NCI-H82 treated with DMSO at 0.1 percent for 48 hours (cell line): ENCODE results near the gene CDC42.
A peak's percentile ranks its signal among the peaks of the same experiment; 100 is the strongest.
"Not testable (repeated sequence)": the region's sequence is repeated elsewhere in the genome, so short reads cannot be mapped to it uniquely, and the experiment has no call there.

Source experiments
- DNase-seq: peaks from one replicate; lab custom pipeline; 2025; ENCODE audit not compliant: unreplicated experiment; lab: John Stamatoyannopoulos, UW

The CDC42 gene

GRCh38 chr1:22071511-22071910 lies 19.0 kb downstream of the CDC42 start:
- no peak for DNase-seq

GRCh38 chr1:22074803-22075202 lies 22.3 kb downstream of the CDC42 start:
- DNase-seq, result no peak

DNA sequence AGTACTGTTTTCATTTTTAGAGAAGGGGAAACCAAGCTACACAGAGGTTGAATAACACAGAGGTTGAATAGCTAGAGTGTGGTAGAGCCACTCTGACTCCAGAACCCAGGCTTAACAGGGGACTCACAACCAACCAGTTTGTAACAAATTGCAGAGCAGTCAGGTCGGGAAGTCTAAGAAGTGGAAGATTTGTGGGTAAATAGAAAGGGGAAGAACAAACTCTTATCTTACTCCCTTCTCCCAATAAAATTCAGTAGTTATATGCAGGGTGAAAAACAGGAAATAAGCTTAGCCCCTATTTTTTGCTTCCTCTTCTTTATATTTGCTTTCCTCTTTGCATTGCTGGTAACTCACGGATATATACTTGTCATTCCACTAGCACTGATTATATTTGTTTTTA lies 23.2 kb downstream of the CDC42 start:
- DNase-seq, result no peak

DNA sequence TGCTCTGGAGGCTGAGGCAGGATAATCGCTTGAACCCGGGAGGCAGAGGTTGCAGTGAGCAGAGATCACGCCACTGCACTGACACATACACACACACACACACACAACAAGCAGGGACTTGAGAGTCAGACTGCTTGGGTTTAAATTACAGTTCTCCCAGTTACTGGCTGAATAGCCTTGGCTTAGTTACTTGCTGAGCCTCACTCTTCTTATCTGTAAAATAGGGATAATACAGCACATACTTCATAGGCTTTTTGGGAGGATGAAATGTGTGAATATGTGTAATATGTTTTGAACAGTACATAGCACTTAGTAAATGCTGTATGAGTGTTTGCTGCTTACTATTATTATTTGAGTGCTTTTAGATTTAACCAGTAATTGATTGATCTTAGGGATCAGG lies 23.8 kb downstream of the CDC42 start:
- DNase-seq, result no peak

- DNase-seq, result no peak
Measured at GRCh38 chr1:22077728-22078127, 25.2 kb downstream of the CDC42 start.

DNA sequence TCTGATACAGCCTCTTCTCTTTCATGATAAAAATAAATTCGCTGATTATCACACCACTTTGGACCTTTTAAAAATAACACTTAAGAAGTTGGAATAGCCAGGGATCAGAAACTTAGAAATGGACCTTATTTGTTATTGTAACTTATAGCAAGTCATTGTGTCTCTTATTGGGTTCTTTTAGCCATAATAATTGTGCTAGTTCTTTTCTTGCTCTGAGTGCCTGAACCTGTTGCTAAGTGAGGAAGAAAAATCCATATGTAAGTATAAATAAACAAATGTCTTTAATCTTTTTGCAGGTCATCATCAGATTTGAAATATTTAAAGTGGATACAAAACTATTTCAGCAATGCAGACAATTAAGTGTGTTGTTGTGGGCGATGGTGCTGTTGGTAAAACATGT lies 25.6 kb downstream of the CDC42 start:
- DNase-seq, result no peak

- no peak for DNase-seq
Measured at GRCh38 chr1:22080191-22080590, 27.7 kb downstream of the CDC42 start.

DNA sequence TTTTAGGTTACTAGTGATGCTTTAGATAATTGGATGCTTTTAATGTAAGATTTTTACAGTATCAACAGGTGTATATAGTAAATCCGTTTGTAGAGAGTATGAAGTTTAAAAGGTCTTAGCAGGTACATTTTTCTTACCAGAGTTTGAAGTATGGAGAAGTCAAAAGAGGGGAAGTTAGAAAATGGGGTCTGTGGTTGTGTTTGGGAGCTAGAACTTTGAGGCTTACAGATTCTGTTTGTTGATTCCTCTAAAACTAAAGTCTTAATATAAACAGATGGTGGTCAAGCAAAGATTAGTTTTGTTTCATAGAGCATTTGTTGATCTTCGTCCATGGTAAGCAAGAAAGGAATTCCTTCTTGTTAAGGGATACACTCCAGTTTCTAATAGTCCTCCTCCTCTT lies 35.8 kb downstream of the CDC42 start:
- DNase-seq, result no peak

GRCh38 chr1:22089134-22089571 lies 36.6 kb downstream of the CDC42 start:
- DNase-seq, result no peak

GRCh38 chr1:22089787-22090186 lies 37.3 kb downstream of the CDC42 start:
- no peak for DNase-seq

DNA sequence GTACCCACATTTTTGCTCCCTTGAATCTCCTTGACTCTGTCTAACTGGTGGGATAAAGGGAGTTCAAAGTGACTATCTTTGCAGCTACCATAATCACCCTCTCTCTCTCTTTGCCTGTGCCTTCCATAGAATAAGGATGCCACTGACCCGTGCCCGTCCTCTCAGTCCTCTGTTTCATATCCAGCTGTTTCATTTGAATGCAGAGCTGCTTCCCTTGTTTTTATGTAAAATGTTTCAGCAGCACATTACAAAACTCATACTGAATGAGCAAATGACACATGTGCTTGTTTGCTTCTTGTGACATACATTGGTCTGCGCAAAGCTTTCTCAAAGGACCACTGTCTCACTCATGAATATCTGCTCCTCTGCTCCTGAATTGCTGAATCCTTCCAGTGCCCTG lies 38.4 kb downstream of the CDC42 start:
- no peak for DNase-seq

GRCh38 chr1:22092026-22092768 lies 39.7 kb downstream of the CDC42 start:
- DNase-seq, result not testable (repeated sequence)

DNA sequence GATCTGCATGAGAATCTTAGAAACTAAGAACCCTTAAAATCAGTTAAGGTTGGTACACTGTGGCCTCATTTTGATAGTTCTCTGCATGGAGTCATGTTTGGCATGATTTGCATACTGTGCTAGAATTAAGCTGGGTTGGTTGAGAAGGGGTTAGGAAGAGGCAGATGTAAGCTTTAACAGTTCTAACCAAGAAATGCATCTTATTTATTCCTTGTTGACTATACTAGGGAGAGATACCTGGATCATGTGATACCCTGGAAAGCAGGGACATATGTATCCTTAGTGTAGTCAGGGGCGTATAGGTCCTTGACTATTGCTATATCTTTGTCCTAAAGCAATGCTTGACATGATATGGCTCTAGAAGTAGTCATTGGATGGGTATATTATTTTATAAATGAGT lies 41.0 kb downstream of the CDC42 start:
- DNase-seq, result no peak

DNA sequence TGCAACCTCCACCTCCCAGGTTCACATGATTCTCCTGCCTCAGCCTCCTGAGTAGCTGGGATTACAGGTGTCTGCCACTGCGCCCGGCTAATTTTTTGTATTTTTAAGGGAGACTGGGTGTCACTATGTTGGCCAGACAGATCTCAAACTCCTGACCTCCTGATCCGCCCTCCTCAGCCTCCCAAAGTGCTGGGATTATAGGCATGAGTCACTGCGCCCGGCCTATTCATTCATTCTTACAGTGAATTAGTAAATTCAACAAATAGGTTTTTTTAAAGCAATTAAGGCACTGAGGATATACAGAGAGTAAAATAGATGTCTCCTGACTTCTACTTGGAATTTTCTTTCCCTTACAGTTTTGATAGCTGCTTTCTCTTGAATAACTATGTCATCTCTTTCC lies 43.5 kb downstream of the CDC42 start:
- no peak for DNase-seq

GRCh38 chr1:22096463-22096862 lies 44.0 kb downstream of the CDC42 start:
- no peak for DNase-seq

GRCh38 chr1:22098752-22099151 lies 46.2 kb downstream of the CDC42 start:
- no peak for DNase-seq

DNA sequence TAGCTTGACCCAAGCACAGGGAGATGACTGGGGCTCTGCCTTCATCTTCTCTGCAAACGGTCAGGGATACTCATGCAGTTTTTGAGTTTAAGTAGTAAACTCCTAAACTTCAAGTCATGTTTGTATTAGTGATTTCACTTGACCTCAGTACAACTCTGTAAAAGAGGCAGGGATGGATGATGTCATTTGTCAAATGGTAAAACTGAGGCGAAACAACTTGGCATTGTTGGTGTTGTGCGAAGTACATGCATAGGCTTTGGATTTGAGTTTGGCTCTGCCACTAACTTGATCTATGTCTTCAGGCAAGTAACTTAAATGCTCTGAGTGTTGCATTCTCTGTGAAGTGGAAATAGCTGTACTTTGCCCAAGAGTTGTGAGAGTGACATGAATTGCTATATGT lies 47.7 kb downstream of the CDC42 start:
- DNase-seq, result no peak

DNA sequence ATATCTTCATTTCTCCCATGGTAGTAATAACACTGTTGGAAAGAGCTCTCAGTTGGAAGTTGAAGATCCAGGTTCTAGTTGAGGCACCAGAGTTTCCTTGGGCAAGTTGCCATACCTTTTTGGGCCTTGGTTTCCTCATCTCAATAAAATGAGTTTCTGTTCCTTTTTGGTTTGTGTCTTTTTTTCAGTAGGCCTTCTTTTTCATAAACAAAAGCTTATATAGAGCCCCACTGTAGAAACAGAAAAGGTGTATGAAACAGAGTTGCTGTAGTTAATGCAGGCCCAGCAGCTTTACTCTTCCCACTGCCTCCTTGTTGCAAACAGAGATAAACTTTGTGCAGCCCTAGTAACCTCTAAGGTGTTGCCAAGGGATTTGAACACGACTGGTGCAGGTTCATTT lies 48.7 kb downstream of the CDC42 start:
- DNase-seq, result no peak

- DNase-seq, result no peak
Measured at GRCh38 chr1:22101995-22102394, 49.5 kb downstream of the CDC42 start.

DNA sequence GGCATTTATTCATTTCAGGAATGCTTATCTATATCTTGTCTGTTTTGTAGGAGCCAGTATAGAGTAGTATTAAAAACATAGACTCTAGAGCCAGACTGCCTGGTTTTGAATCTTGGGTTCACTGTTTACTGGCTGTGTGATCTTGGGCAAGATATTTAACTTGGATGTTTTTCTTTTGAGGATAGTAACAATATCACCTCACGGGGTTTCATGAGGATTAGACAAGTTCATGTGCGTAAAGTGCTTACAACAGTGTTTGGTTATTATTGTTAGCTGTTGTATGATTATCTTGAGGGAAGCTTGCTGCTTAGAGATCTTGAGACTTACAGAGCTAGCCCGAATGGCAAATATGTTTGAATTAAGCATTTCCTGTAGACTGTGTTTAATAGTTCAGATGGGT lies 50.2 kb downstream of the CDC42 start:
- no peak for DNase-seq

DNA sequence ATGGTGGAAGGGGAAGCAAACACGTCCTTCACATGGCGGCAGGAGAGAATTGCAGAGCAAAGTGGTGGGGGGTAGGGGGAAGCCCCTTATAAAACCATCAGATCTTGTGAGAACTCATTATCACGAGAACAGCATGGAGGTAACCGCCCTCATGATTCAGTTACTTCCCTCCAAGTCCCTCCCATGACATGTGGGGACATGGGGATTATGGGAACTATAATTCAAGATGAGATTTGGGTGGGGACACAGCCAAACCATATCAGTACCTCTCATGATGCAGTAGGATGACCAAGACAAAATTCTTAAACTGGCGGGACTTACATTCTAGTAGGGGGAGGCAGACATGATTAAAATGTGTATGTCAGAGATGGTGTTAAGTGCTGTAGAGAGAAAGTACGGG lies 51.6 kb downstream of the CDC42 start:
- no peak for DNase-seq

DNA sequence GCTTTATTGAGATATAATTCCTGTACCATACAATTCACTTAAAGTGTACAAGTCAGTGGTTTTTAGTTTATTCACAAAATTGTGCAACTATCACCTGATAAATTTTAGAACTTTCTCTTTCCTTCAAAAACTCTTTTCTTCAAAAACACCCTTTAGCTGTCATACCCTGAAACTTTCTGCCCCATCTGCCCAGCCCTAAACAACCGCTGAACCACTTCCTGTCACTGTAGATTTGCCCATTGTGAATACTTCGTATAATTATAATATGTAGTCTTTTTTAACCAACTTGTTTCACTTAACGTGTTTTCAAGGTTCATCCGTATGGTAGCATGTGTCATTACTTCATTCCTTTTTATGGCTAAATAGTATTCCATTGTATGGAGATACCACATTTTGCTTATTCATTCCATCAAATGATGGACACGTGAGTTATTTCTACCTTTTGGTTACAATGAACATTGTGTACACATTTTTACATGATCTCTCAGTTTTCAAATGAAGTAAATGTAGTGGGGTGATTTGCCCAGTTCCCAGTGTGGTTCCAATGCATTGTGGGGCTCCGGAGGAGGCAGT lies 52.4 kb downstream of the CDC42 start:
- no peak for DNase-seq

GRCh38 chr1:22105611-22106207 lies 53.2 kb downstream of the CDC42 start:
- DNase-seq, result peak; percentile 64
